ENCODE measurements around the gene PAQR9. TPM values are rescaled to one million over a fixed set of nuclear protein-coding genes. Genes with fewer than 3 reads are reported as not detected.

PAQR9 gene
- total RNA-seq, 1 experiment from 2014 or later = not detected

- Histone ChIP-seq H3K79me2 (ENCODE audit: low read depth) (no peaks in the 10 kb centered on the region), H3K27ac (no peak overlapping the region), H3K4me2 (no peak overlapping the region), H4K20me1 (ENCODE audit: insufficient read depth) (no peaks in the 10 kb centered on the region), H3K9me3 (ENCODE audit: insufficient read depth, low read depth) (no peaks in the 10 kb centered on the region; the same call in 1 of the 2 replicates), H3K36me3 (ENCODE audit: low read depth) (no peaks in the 10 kb centered on the region), H3F3A (ENCODE audit: insufficient read depth, low read depth) (no peaks in the 10 kb centered on the region), H2AFZ (no peak overlapping the region), H3K9me2 (ENCODE audit: insufficient read depth) (no peaks in the 10 kb centered on the region), H3K4me1 (replicated peaks; ENCODE audit: insufficient read depth) (no peaks in the 10 kb centered on the region), H3K4me3 (no peak overlapping the region), H3K27me3 (ENCODE audit: insufficient read depth, low read depth) (no peaks in the 10 kb centered on the region)
- CTCF ChIA-PET = no interaction called here
- no peak for DNase-seq
- POLR2A ChIA-PET (ENCODE audit: unreplicated experiment) = no interaction called here
- intact Hi-C loops (cut with micrococcal nuclease; ENCODE audit: unreplicated experiment) = no loop called here
- BruUV-seq (replicated peaks) = no TSS peak
- TF ChIP-seq CTCF (conservative IDR thresholded peaks at IDR 0.05) (no peak), EZH2 (IDR thresholded peaks at IDR 0.05; ENCODE audit: low read depth) (no peak)
Measured at GRCh38 chr3:142945023-142945422, 18.5 kb downstream of the PAQR9 start.

DNA sequence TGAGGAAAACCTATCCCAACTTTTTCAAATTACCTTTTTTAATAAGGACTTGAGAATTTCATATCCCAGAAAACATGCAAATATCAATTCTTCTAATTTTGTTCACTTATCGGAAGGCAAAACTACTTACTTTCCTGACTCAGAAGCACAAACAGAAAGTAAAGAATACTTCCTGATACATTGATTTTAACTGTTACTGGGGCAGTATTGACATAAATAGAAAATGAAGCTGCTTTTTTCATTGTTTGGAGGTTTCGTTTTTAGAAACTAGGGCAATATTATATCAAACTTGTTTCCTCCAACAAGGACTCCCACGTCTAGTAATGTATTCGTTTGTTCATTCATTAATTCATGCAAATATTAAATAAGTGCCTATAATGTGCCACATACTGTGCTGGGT is 19.1 kb downstream of the PAQR9 start:
- intact Hi-C loops (cut with micrococcal nuclease; ENCODE audit: unreplicated experiment) = no loop called here
- POLR2A ChIA-PET (ENCODE audit: unreplicated experiment) = no interaction called here
- no peaks in the 10 kb centered on the region for H3K36me3 ChIP-seq (ENCODE audit: low read depth)

DNA sequence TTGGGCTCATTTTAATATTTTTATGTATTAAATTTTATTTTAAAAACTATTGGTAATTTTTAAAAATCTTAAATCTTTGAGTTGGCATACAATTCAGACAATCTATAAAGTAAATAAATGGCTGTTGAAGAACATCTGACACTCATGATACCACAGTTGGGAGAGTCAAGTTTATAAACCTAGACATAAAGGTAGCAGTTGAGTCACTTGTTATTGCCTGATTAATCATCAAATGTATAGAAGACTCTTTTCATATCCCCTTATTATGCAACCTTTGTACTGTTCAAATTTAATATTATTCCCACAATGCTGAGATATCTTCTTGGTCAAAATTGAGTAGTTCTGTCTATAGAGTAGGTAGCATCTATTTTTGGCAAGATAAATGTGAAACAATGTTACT is 19.6 kb downstream of the PAQR9 start:
- H3F3A ChIP-seq (ENCODE audit: insufficient read depth, low read depth) = no peaks in the 10 kb centered on the region
- H3K27ac ChIP-seq = no peak overlapping the region
- no peaks in the 10 kb centered on the region for H3K4me1 ChIP-seq (replicated peaks; ENCODE audit: insufficient read depth)
- intact Hi-C loops (cut with micrococcal nuclease; ENCODE audit: unreplicated experiment) = no loop called here
- H2AFZ ChIP-seq = no peak overlapping the region
- no peaks in the 10 kb centered on the region for H3K36me3 ChIP-seq (ENCODE audit: low read depth)
- no peak overlapping the region for H3K4me2 ChIP-seq
- H3K9me3 ChIP-seq (ENCODE audit: insufficient read depth, low read depth) = no peaks in the 10 kb centered on the region; the same call in 1 of the 2 replicates
- BruUV-seq (replicated peaks) = no TSS peak
- CTCF ChIA-PET = no interaction called here
- H3K27me3 ChIP-seq (ENCODE audit: insufficient read depth, low read depth) = no peaks in the 10 kb centered on the region
- no peak for DNase-seq
- TF ChIP-seq EZH2 (IDR thresholded peaks at IDR 0.05; ENCODE audit: low read depth) (no peak), CTCF (conservative IDR thresholded peaks at IDR 0.05) (no peak)
- no peaks in the 10 kb centered on the region for H4K20me1 ChIP-seq (ENCODE audit: insufficient read depth)
- POLR2A ChIA-PET (ENCODE audit: unreplicated experiment) = no interaction called here
- no peaks in the 10 kb centered on the region for H3K9me2 ChIP-seq (ENCODE audit: insufficient read depth)
- no peaks in the 10 kb centered on the region for H3K79me2 ChIP-seq (ENCODE audit: low read depth)
- no peak overlapping the region for H3K4me3 ChIP-seq

More for the DNA sequence above, 19.1 kb downstream of the PAQR9 start:
- Histone ChIP-seq H2AFZ (no peak overlapping the region), H3K9me2 (ENCODE audit: insufficient read depth) (no peaks in the 10 kb centered on the region), H3K79me2 (ENCODE audit: low read depth) (no peaks in the 10 kb centered on the region), H3K4me3 (no peak overlapping the region), H3K4me1 (replicated peaks; ENCODE audit: insufficient read depth) (no peaks in the 10 kb centered on the region), H3K4me2 (no peak overlapping the region), H3K27me3 (ENCODE audit: insufficient read depth, low read depth) (no peaks in the 10 kb centered on the region), H3K27ac (no peak overlapping the region), H3K9me3 (ENCODE audit: insufficient read depth, low read depth) (no peaks in the 10 kb centered on the region; the same call in 1 of the 2 replicates), H3F3A (ENCODE audit: insufficient read depth, low read depth) (no peaks in the 10 kb centered on the region), H4K20me1 (ENCODE audit: insufficient read depth) (no peaks in the 10 kb centered on the region)
- DNase-seq = no peak
- BruUV-seq (replicated peaks) = no TSS peak
- TF ChIP-seq CTCF (conservative IDR thresholded peaks at IDR 0.05) (no peak), EZH2 (IDR thresholded peaks at IDR 0.05; ENCODE audit: low read depth) (no peak)
- CTCF ChIA-PET = no interaction called here
